Neuronal stem cell (in vitro differentiated cells): ENCODE results near the gene HPS3.

ENCODE experiments used
- DNase-seq: peaks from one replicate; pipeline ENCODE4 v3.0.0-alpha.2; 2013; ENCODE audit warnings: low spot score
- H2AFZ ChIP-seq: one replicate; pipeline ENCODE4 v1.6.1; 2013; ENCODE audit warnings: mild to moderate bottlenecking, low read length, inconsistent platforms
- H2AK5ac ChIP-seq: 2 replicates; pipeline ENCODE4 v1.6.1; 2013; ENCODE audit warnings: low read depth, mild to moderate bottlenecking, inconsistent platforms, low read length, moderate library complexity, mixed read lengths
- H2BK120ac ChIP-seq: 2 replicates; pipeline ENCODE4 v1.6.1; 2013; ENCODE audit warnings: low read depth, mild to moderate bottlenecking, inconsistent platforms, low read length, moderate library complexity, mixed read lengths
- H2BK12ac ChIP-seq: one replicate; pipeline ENCODE4 v1.6.1; 2013; ENCODE audit warnings: low read length, inconsistent platforms
- H2BK15ac ChIP-seq: 2 replicates; pipeline ENCODE4 v1.6.1; 2013; ENCODE audit warnings: mild to moderate bottlenecking, low read length, inconsistent platforms, mixed read lengths
- H2BK5ac ChIP-seq: one replicate; pipeline ENCODE4 v1.6.1; 2013; ENCODE audit warnings: inconsistent platforms, mild to moderate bottlenecking, low read length, moderate library complexity
- H3K14ac ChIP-seq: one replicate; pipeline ENCODE4 v1.6.1; 2013; ENCODE audit warnings: low read length, inconsistent platforms
- H3K18ac ChIP-seq: 2 replicates; pipeline ENCODE4 v1.6.1; 2013; ENCODE audit warnings: low read length, inconsistent platforms
- H3K23ac ChIP-seq: 2 replicates; pipeline ENCODE4 v1.6.1; 2013; ENCODE audit warnings: low read depth, mild to moderate bottlenecking, mixed read lengths, low read length, inconsistent platforms; ENCODE audit not compliant: poor library complexity
- H3K27ac ChIP-seq: replicated peaks from 3 replicates; pipeline ENCODE4 v1.5.1; 2013; ENCODE audit warnings: low read length, inconsistent platforms
- H3K27me3 ChIP-seq, 3 experiments: 2 replicates each; pipeline ENCODE4 v1.6.1; 2013; ENCODE audit warnings: low read length in 3 of 3, mild to moderate bottlenecking in 2 of 3, inconsistent platforms in 1 of 3, low read depth in 1 of 3, mixed read lengths in 1 of 3, moderate library complexity in 1 of 3; ENCODE audit not compliant: control insufficient read depth in 3 of 3, insufficient read depth in 3 of 3
- H3K36me3 ChIP-seq, 2 donors: replicated peaks in 1 of 2; 2 replicates each; pipeline ENCODE4 v1.6.1; 2013; ENCODE audit warnings: low read length in 2 of 2; ENCODE audit not compliant: control insufficient read depth in 2 of 2, insufficient read depth in 2 of 2
- H3K4ac ChIP-seq: 2 replicates; pipeline ENCODE4 v1.6.1; 2013; ENCODE audit warnings: inconsistent platforms, mild to moderate bottlenecking, low read length, moderate library complexity
- H3K4me1 ChIP-seq, 2 donors: 1 replicate in 1 of 2; 2 replicates in 1 of 2; pipeline ENCODE4 v1.6.1; 2013; ENCODE audit warnings: low read length in 2 of 2, low read depth in 1 of 2; ENCODE audit not compliant: control insufficient read depth in 2 of 2, insufficient read depth in 1 of 2
- H3K4me2 ChIP-seq: one replicate; pipeline ENCODE4 v1.6.1; 2013; ENCODE audit warnings: mild to moderate bottlenecking, low read length, inconsistent platforms; ENCODE audit not compliant: insufficient read depth, poor library complexity, severe bottlenecking
- H3K4me3 ChIP-seq, 2 donors: 2 replicates each; pipeline ENCODE4 v1.5.1; 2013; ENCODE audit warnings: low read length in 2 of 2, mild to moderate bottlenecking in 2 of 2, inconsistent platforms in 1 of 2, moderate library complexity in 1 of 2
- H3K79me1 ChIP-seq: one replicate; pipeline ENCODE4 v1.6.1; 2013; ENCODE audit warnings: low read depth, mild to moderate bottlenecking, inconsistent platforms, low read length, moderate library complexity
- H3K9ac ChIP-seq: one replicate; pipeline ENCODE4 v1.6.1; 2013; ENCODE audit warnings: mild to moderate bottlenecking, low read depth, low read length, inconsistent platforms; ENCODE audit not compliant: poor library complexity
- H3K9me3 ChIP-seq, 2 donors: replicated peaks in 1 of 2; 2 replicates each; pipeline versions ENCODE3 to v1.6.1; 2013; ENCODE audit warnings: low read length in 2 of 2, mild to moderate bottlenecking in 2 of 2, inconsistent platforms in 1 of 2, low read depth in 1 of 2, mixed read lengths in 1 of 2, moderate library complexity in 1 of 2; ENCODE audit not compliant: control insufficient read depth in 2 of 2, insufficient read depth in 1 of 2
- H4K8ac ChIP-seq: one replicate; pipeline ENCODE4 v1.6.1; 2013; ENCODE audit warnings: low read depth, mild to moderate bottlenecking, inconsistent platforms, low read length, moderate library complexity
- H4K91ac ChIP-seq: one replicate; pipeline ENCODE4 v1.6.1; 2013; ENCODE audit warnings: low read length, low read depth, mild to moderate bottlenecking, inconsistent platforms; ENCODE audit not compliant: poor library complexity
- WGBS, 2 donors: extraction: QIAGEN DNeasy Blood & Tissue Kit; methylation state at CpG; one replicate each; pipeline ENCODE4 v1.1.7; 2013; ENCODE audit warnings: missing lambda C conversion rate in 2 of 2, mixed read lengths in 1 of 2; ENCODE audit not compliant: insufficient read length in 2 of 2, insufficient replicate concordance in 1 of 2; ENCODE audit errors: extremely low coverage in 2 of 2; 5-methylcytosine and 5-hydroxymethylcytosine counted together

Gene HPS3

DNA sequence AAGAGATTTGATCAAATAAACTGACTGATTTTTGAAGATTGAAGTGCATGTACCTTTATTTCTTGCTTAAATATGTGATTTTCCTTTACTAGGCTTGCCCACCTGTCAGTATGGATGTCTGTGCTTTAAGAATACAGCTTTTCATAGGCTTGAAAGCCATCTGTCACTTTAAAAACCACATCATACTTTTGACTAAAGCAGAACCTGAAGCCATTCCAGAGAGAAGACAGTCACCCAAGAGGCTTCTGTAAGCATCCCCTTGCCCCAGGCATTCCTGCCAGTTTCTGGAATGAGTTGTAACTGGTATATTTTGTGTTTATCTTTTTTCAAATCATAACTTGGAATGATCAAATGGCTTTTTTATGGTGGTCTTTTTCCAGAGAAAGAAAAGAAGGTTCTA lies 24.0 kb downstream of the HPS3 start:
- no peak overlapping the region for H3K27ac ChIP-seq

DNA sequence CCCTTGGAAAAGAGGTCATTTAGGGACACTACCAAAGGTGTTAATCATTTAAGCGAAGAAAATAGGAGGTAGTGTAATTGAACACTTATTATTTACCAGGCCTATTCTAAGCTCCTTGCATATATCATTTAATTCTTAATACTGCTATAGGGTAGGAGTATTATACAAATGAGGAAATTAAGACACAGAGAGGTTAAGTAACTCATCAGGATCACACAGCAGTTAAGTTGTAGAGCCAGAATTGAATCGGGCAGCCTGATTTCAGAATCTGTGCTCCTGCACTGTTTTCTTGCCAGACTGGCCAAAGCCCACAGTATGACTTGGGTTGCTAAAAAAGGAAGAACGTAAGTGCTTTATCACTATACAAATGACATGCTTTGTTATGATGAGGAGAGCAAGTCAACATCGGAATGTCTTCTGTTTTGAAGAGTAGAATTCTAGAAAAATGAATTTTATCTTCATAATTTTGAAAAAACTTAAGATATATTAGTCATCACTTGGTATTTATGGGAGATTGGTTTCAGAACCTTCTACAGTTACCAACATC lies 31.4 kb downstream of the HPS3 start:
- Histone ChIP-seq H3K14ac (no peak overlapping the region), H3K18ac (no peak overlapping the region), H3K4me3 (no peak overlapping the region), H4K8ac (no peak overlapping the region), H3K4me1 (no peaks in the 10 kb centered on the region), H3K23ac (no peak overlapping the region), H3K27me3 (no peaks in the 10 kb centered on the region), H3K79me1 (no peaks in the 10 kb centered on the region), H2BK12ac (no peak overlapping the region), H2BK5ac (no peak overlapping the region), H3K36me3 (peaks cover 8 to 97% of the 10 kb centered on the region in 2 donors), H3K9me3 (no peaks in the 10 kb centered on the region), H2AFZ (no peak overlapping the region), H3K9ac (no peak overlapping the region), H3K4ac (no peak overlapping the region), H2BK120ac (no peak overlapping the region), H4K91ac (no peak overlapping the region), H2BK15ac (no peak overlapping the region), H2AK5ac (no peak overlapping the region), H3K27ac (no peak overlapping the region), H3K4me2 (no peak overlapping the region)
- DNase-seq = no peak
- WGBS, 2 donors = no CpG with 5 or more reads among the region's 4 CpGs

More for the DNA sequence above, 24.0 kb downstream of the HPS3 start:
- H4K91ac ChIP-seq = no peak overlapping the region
- no peak overlapping the region for H2BK12ac ChIP-seq
- H3K4me3 ChIP-seq = no peak overlapping the region
- H3K36me3 ChIP-seq = peaks cover 5 to 79% of the 10 kb centered on the region in 2 donors
- no peak overlapping the region for H3K14ac ChIP-seq
- H3K9me3 ChIP-seq = no peaks in the 10 kb centered on the region
- H3K4ac ChIP-seq = no peak overlapping the region
- no peak overlapping the region for H3K9ac ChIP-seq
- H2BK5ac ChIP-seq = no peak overlapping the region
- H3K4me2 ChIP-seq = no peak overlapping the region
- no peak overlapping the region for H2BK15ac ChIP-seq
- no peak overlapping the region for H4K8ac ChIP-seq
- no peak overlapping the region for H3K23ac ChIP-seq
- no peak for DNase-seq
- no peak overlapping the region for H2AFZ ChIP-seq
- no peak overlapping the region for H2AK5ac ChIP-seq
- no peak overlapping the region for H3K18ac ChIP-seq
- no peaks in the 10 kb centered on the region for H3K27me3 ChIP-seq
- no peaks in the 10 kb centered on the region for H3K79me1 ChIP-seq
- H2BK120ac ChIP-seq = no peak overlapping the region
- peaks cover 0 to 12% of the 10 kb centered on the region in 2 donors for H3K4me1 ChIP-seq

DNA sequence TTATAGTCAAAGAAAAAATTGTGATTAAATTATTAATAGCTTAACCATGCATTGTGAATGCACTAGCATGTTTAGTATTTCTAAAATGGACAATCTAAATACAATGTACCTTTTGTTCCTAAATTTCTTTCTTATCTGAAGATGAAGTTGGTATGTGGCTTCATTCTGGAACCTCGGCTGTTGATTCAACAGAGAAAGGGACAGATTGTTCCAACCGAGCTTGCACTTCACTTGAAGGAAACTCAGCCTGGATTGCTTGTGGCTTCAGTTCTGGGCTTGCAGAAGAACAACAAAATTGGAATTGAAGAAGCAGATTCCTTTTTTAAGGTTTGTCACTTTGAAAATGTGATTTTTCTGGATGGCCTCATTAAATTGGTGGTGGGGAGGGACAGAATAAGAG lies 32.6 kb downstream of the HPS3 start:
- Histone ChIP-seq H4K8ac (no peak overlapping the region), H2AK5ac (no peak overlapping the region), H2BK5ac (no peak overlapping the region), H3K4me2 (no peak overlapping the region), H2BK120ac (no peak overlapping the region), H3K18ac (no peak overlapping the region), H3K27me3 (no peaks in the 10 kb centered on the region), H2BK15ac (no peak overlapping the region), H2BK12ac (no peak overlapping the region), H3K23ac (no peak overlapping the region), H3K79me1 (no peaks in the 10 kb centered on the region), H3K27ac (no peak overlapping the region), H4K91ac (no peak overlapping the region), H3K4ac (no peak overlapping the region), H3K4me1 (no peaks in the 10 kb centered on the region), H3K9me3 (no peaks in the 10 kb centered on the region), H3K9ac (no peak overlapping the region), H3K4me3 (no peak overlapping the region), H3K14ac (no peak overlapping the region), H2AFZ (no peak overlapping the region), H3K36me3 (peaks cover 8 to 97% of the 10 kb centered on the region in 2 donors)
- no peak for DNase-seq
- no CpG with 5 or more reads among the region's 2 CpGs for WGBS, 2 donors

DNA sequence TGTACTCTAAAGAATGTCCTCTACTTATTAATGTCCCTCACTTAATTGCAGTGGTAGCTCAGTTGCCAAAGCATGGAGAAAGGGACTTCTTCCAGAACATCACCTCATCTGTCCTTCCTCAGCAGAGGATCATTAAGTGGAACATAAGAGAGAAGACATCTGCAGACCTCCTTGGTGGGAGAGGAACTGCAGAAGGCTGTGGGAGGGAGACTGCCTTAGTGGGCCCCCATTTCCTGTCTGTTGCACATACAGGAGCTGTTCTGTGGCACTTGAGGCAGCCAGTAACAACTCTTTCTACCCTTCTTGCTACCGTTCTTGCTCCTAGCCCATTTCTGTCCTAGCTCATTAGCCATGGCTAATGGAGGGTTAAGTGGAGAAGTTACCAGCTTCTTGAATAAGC lies 33.6 kb downstream of the HPS3 start:
- no CpG with 5 or more reads among the region's 1 CpG for WGBS, 2 donors

More for the DNA sequence above, 33.6 kb downstream of the HPS3 start:
- H3K4ac ChIP-seq = no peak overlapping the region
- H3K18ac ChIP-seq = no peak overlapping the region
- H3K14ac ChIP-seq = no peak overlapping the region
- no peaks in the 10 kb centered on the region for H3K4me1 ChIP-seq
- no peak overlapping the region for H2BK5ac ChIP-seq
- no peak overlapping the region for H2AFZ ChIP-seq
- no peak overlapping the region for H3K4me3 ChIP-seq
- H3K9ac ChIP-seq = no peak overlapping the region
- no peaks in the 10 kb centered on the region for H3K79me1 ChIP-seq
- H2BK120ac ChIP-seq = no peak overlapping the region
- no peak overlapping the region for H2AK5ac ChIP-seq
- H2BK15ac ChIP-seq = no peak overlapping the region
- DNase-seq = no peak
- H3K36me3 ChIP-seq = peaks cover 5 to 97% of the 10 kb centered on the region in 2 donors
- no peak overlapping the region for H3K27ac ChIP-seq
- no peaks in the 10 kb centered on the region for H3K27me3 ChIP-seq
- no peaks in the 10 kb centered on the region for H3K9me3 ChIP-seq
- no peak overlapping the region for H3K4me2 ChIP-seq
- no peak overlapping the region for H4K8ac ChIP-seq
- H2BK12ac ChIP-seq = no peak overlapping the region
- H4K91ac ChIP-seq = no peak overlapping the region
- no peak overlapping the region for H3K23ac ChIP-seq
